Measurements from ENCODE around the gene ZNF302.

- TF ChIP-seq CTCF (IDR thresholded peaks at IDR 0.05; ENCODE audit: low read length) = no peak
- TF ChIP-seq EZH2 (IDR thresholded peaks at IDR 0.05; ENCODE audit: borderline replicate concordance, low read length) = no peak
Measured at GRCh38 chr19:34686455-34686854, 9.0 kb downstream of the ZNF302 start.
